HT-29 (cell line): ENCODE results near the gene RBL1. TPM values are rescaled to one million over a fixed set of nuclear protein-coding genes. Genes with fewer than 3 reads are reported as not detected.

Source experiments
- DNase-seq: peaks from one replicate; pipeline ENCODE4 v3.0.0-alpha.2; 2015; ENCODE audit warnings: low spot score
- small RNA-seq: library from RNA; depleted of rRNA; stranded (forward); fragments of <200 nt; gene quantifications from one replicate; pipeline ENCODE3, GENCODE V24; 2014
- total RNA-seq: library from RNA; depleted of rRNA; stranded (reverse); fragments of >200 nt; shearing (Covaris generic); gene quantifications from 2 replicates; pipeline ENCODE4 v1.2.3, GENCODE V29; 2014; rRNA removed

Gene RBL1
- total RNA-seq, 1 experiment from 2014 or later = 42.2 TPM

- peak; percentile 57 for DNase-seq
Observed at GRCh38 chr20:36950414-36951197, 145.2 kb downstream of the RBL1 start.

Small RNAs within 50 kb of the gene (small RNA-seq; reads per million reads assigned to genes)
- gene RPS3AP3 = not detected

Other genes starting within 250 kb of the RBL1 start
- 0.25 and 0.89 TPM in 2 replicates for gene TLDC2, start 219.9 kb downstream of the RBL1 start, total RNA-seq
- gene SAMHD1, start 144.3 kb downstream of the RBL1 start, total RNA-seq = 17.0 and 20.3 TPM in 2 replicates
- gene RPN2, start 83.3 kb upstream of the RBL1 start, total RNA-seq = 331 and 338 TPM in 2 replicates
- 0.55 TPM in 1 of 2 replicates, not detected in the other for gene MROH8, start 83.6 kb upstream of the RBL1 start, total RNA-seq
- gene GHRH, start 165.8 kb upstream of the RBL1 start, total RNA-seq = not detected in 2 replicates
- 28.0 and 33.1 TPM in 2 replicates for gene MANBAL, start 193.7 kb upstream of the RBL1 start, total RNA-seq